Esophagus squamous epithelium (tissue), 4 donors: ENCODE results near the gene PTBP2.

Experiments used
- CTCF ChIP-seq, 6 experiments: fragments of 450-650 bp in 4 of 6; fragments of 200-600 bp in 2 of 6; sonication (generic) in 2 of 6; IDR thresholded peaks; one replicate each; pipeline ENCODE4 v1.5.1; 2016 to 2019; ENCODE audit warnings: antibody characterized with exemption in 6 of 6, mild to moderate bottlenecking in 4 of 6, moderate library complexity in 4 of 6
- POLR2A ChIP-seq, 4 donors: fragments of 450-650 bp; IDR thresholded peaks; one replicate each; pipeline ENCODE4 v1.6.1; 2017; ENCODE audit warnings: antibody characterized with exemption in 4 of 4, mild to moderate bottlenecking in 4 of 4, moderate library complexity in 3 of 4

DNA sequence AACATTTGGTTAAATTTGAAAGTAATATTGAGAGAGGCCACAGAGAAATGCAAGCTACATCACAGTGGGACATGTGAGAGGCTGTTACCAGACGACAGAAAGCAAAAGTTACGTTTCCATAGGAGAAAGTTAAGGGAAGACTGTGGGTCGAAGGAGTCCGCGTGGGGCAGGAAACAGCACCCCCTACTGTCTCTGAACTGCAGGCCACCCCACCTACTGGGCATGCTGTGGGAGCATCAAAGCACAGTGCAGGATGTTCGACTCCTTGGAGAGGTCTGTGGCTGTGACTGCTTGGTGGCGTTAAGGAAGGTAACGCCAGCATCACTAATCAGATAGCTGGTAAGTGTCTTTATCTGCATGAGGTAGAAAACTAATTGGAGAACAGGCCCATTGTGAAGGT is 123.9 kb downstream of the PTBP2 start:
- TF ChIP-seq POLR2A (IDR thresholded peaks at IDR 0.05) (no peak), CTCF (IDR thresholded peaks at IDR 0.05) (peak in 5 of 6 experiments; percentile 24 to 57 (median 39))
